IgD-negative memory B cell (primary cell): ENCODE results near the gene DKK1. TPM values are rescaled to one million over a fixed set of nuclear protein-coding genes. Genes with fewer than 3 reads are reported as not detected.

Experiments
- H3K27ac Mint-ChIP-seq, 3 donors: one replicate each; pipeline ENCODE4 v1.8.0; 2020 to 2022; ENCODE audit warnings: mild to moderate bottlenecking in 3 of 3, mixed read lengths in 3 of 3, moderate library complexity in 1 of 3
- H3K27me3 Mint-ChIP-seq: one replicate; pipeline ENCODE4 v1.8.0; 2021; ENCODE audit warnings: mixed read lengths
- H3K36me3 Mint-ChIP-seq: one replicate; pipeline ENCODE4 v1.8.0; 2020; ENCODE audit warnings: mild to moderate bottlenecking, mixed read lengths
- H3K4me1 Mint-ChIP-seq, 3 donors: one replicate each; pipeline ENCODE4 v1.8.0; 2020 to 2022; ENCODE audit warnings: mixed read lengths in 3 of 3, mild to moderate bottlenecking in 1 of 3
- H3K4me3 Mint-ChIP-seq, 4 donors: one replicate each; pipeline ENCODE4 v1.8.0; 2020 to 2022; ENCODE audit warnings: mild to moderate bottlenecking in 4 of 4, mixed read lengths in 4 of 4, moderate library complexity in 3 of 4
- H3K9me3 Mint-ChIP-seq, 3 donors: one replicate each; pipeline ENCODE4 v1.8.0; 2020 to 2021; ENCODE audit warnings: mixed read lengths in 3 of 3, mild to moderate bottlenecking in 1 of 3
- polyA plus RNA-seq: library from polyadenylated mRNA; unstranded; fragments of 300-500 nt; fragmentation: Illumina TruSeq; gene quantifications from one replicate; pipeline ENCODE4 v1.2.3, GENCODE V29; 2021

The DKK1 gene
- polyA plus RNA-seq, 1 donor from 2014 or later: not detected

DNA sequence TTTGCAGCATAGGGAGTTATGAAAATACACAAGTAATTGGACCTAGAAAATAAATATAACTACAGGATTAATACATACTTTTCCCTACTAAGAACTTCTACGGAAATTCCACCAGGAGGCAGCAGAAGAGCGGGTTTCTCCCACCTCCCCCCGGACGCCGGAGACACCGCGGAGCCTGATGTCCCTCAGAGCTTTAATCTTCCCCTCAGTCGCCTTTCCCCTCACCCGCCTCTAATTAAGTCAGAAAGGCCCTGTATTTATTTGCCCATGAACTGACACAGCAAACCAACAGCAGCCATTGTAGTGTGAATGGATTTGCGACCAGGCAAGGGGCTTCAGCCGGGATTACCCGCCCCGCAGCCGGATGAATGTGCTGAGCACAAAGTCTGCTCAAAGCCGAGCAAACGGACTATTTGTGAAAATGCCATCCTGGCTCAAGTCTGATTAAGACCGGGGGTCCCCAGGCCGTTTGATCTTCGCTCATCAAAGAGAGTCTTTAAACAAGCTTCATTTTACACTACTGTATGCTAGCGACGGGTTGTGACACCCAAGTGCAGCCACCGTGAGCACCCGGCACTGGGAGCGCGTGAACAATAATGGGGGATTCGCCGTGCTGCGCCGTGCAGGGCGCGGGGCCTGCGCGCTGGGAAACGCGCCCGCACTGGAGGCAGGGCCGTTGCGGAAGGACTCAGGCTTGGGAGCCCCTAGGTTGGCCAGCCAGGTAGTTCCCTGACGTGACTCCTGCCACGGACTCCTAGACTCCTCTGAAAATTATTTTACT lies 5.6 kb upstream of the DKK1 start:
- Mint-ChIP-seq H3K4me3 (peak overlapping the region; percentile 38 to 91 (median 78)), H3K36me3 (no peaks in the 10 kb centered on the region), H3K27me3 (peaks cover 44% of the 10 kb centered on the region), H3K27ac (no peak overlapping the region), H3K4me1 (peaks cover 4 to 10% (median 5%) of the 10 kb centered on the region in 3 donors), H3K9me3 (no peaks in the 10 kb centered on the region)

DNA sequence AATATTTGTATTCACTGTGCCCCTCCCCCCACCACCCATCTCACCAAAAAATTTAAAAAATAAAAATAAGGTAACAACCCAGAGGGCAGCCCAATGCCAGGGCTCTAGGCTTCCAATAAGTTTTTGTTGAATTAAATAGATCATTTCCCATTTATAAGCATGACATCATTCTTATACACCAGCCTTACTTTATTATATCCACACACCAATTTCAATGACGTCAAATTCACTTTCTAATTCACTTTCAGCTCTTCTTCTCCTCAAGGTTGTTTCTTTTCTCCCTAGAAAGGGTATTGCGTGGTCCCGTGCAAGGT lies 1.2 kb upstream of the DKK1 start:
- Mint-ChIP-seq H3K9me3 (no peaks in the 10 kb centered on the region), H3K27me3 (peaks cover 58% of the 10 kb centered on the region), H3K4me1 (peaks cover 4 to 10% (median 9%) of the 10 kb centered on the region in 3 donors), H3K4me3 (peak overlapping the region; percentile 22 to 93 (median 61)), H3K27ac (no peak overlapping the region), H3K36me3 (no peaks in the 10 kb centered on the region)

DNA sequence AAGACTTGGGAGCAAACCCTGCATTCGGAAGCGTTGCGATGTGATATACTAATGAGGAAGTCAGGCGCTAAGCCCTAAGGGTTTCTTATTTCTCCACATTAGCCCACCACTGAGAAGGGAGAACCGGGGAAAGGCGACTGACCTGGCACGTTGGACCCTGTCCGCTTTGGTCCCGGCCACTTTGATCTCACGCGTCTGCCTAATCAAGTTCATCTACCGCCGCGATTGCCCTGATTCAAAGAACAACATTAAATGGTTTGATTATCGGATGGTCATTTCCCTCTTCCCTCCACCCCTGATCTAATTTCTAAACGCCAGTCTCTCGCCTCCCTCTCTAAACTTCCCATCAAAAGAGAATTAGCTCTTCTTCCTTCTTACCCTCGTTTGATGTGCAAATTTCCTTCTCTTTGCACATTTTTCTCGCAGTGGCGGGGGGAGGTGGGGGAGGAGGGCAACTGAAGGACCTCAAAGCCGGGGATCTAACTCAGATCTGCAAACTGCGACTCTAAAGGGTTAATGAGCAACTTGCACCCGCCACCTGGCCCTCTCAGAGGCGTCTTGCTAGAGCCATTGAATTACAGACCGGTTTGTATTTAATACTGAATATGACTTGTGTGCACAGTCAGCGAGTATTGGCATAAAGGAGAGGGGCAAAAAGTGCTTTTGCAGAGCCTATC lies 687 bp upstream of the DKK1 start:
- H3K4me1 Mint-ChIP-seq: peaks cover 4 to 10% (median 9%) of the 10 kb centered on the region in 3 donors
- H3K4me3 Mint-ChIP-seq: peak overlapping the region; percentile 44 to 93 (median 61)
- H3K27me3 Mint-ChIP-seq: peaks cover 53% of the 10 kb centered on the region

DNA sequence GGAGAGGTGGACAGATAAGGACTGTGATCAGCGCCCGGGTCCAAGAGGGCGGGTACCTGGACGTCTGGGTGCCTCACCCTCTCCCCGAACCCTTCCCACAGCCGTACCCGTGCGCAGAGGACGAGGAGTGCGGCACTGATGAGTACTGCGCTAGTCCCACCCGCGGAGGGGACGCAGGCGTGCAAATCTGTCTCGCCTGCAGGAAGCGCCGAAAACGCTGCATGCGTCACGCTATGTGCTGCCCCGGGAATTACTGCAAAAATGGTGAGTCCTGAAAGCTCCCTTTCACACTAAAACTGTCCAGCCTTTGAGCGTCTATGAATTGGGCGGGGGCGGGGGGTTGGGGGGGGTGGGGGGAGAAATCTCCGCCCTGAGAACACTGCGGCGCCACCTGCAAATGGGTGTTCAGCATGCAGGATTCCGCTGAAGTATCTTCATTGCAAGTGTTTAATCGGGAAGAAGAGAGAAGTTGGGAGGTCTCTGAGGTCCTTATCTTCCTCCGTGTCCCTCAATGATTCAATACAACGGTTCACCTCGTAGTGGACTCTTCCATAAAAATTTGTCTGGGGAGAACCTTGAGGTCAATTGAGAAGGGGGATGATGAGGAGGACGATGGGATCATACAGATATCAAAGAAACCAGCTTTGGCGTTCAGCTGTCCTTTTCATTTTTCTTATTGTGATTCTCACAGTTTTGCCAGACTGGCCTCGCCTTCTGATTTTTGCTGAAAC lies 906 bp downstream of the DKK1 start:
- no peaks in the 10 kb centered on the region for H3K36me3 Mint-ChIP-seq
- H3K27me3 Mint-ChIP-seq: peaks cover 37% of the 10 kb centered on the region
- H3K4me1 Mint-ChIP-seq: peaks cover 4 to 10% (median 9%) of the 10 kb centered on the region in 3 donors
- H3K27ac Mint-ChIP-seq: peak overlapping the region in 1 of 3 donors; percentile 37
- no peaks in the 10 kb centered on the region for H3K9me3 Mint-ChIP-seq
- H3K4me3 Mint-ChIP-seq: peak overlapping the region; percentile 45 to 93 (median 82)

More for the DNA sequence above, 687 bp upstream of the DKK1 start:
- H3K36me3 Mint-ChIP-seq: no peaks in the 10 kb centered on the region
- no peak overlapping the region for H3K27ac Mint-ChIP-seq
- no peaks in the 10 kb centered on the region for H3K9me3 Mint-ChIP-seq

DNA sequence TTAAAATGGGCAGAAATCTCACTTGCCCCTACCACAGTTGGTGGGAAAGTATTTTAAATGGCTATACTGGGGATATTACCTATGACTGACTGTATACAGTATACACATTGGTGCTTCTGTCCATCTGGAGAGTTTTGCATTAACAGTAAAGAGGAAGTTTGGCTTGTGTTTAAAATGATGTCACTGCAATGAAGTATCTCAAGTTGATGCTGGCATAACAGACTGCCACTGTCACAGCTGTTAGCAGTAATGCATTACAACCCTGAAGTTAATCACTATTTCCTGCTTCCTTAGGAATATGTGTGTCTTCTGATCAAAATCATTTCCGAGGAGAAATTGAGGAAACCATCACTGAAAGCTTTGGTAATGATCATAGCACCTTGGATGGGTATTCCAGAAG lies 1.9 kb downstream of the DKK1 start:
- H3K36me3 Mint-ChIP-seq: no peaks in the 10 kb centered on the region
- no peak overlapping the region for H3K4me3 Mint-ChIP-seq
- H3K27ac Mint-ChIP-seq: no peak overlapping the region
- peaks cover 4 to 10% (median 9%) of the 10 kb centered on the region in 3 donors for H3K4me1 Mint-ChIP-seq
- H3K27me3 Mint-ChIP-seq: peaks cover 33% of the 10 kb centered on the region
- H3K9me3 Mint-ChIP-seq: no peaks in the 10 kb centered on the region

DNA sequence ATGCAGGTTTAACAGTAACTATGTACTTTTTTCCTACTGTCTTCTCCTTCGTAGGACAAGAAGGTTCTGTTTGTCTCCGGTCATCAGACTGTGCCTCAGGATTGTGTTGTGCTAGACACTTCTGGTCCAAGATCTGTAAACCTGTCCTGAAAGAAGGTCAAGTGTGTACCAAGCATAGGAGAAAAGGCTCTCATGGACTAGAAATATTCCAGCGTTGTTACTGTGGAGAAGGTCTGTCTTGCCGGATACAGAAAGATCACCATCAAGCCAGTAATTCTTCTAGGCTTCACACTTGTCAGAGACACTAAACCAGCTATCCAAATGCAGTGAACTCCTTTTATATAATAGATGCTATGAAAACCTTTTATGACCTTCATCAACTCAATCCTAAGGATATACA lies 2.4 kb downstream of the DKK1 start:
- Mint-ChIP-seq H3K4me1 (peaks cover 4 to 10% (median 9%) of the 10 kb centered on the region in 3 donors), H3K9me3 (no peaks in the 10 kb centered on the region), H3K27ac (no peak overlapping the region), H3K27me3 (peaks cover 30% of the 10 kb centered on the region), H3K36me3 (no peaks in the 10 kb centered on the region), H3K4me3 (no peak overlapping the region)

DNA sequence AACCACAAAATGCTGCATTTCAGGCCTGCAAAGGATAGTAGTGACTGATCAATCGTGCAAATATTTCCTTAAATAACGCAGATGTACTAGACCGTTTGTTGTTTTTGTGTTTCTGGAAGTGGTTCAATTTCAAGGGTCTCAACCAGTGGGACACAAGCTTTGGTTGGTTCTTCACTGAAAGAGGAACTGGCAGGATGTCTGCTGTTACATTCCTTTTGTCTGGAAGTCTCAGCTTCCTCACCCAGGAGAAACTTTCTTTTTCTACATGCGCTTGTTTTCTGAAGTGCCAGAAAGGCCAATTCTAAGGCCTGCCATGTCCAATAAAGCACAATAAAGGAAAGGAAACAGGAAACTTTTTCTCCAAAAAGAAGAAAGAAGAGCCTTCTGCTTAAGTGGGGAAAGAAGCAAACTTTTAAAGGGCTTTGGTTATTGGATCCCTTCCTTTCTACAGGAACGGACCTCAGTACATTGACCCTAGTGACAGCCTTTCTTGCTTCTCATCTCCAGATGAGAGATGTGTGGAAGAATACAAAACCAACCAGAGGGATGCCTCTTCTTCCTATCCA lies 4.1 kb downstream of the DKK1 start:
- Mint-ChIP-seq H3K9me3 (no peaks in the 10 kb centered on the region), H3K4me3 (no peak overlapping the region), H3K27ac (peak overlapping the region in 1 of 3 donors; percentile 31), H3K27me3 (peaks cover 18% of the 10 kb centered on the region), H3K4me1 (peaks cover under 1 to 6% (median 2%) of the 10 kb centered on the region in 3 donors), H3K36me3 (no peaks in the 10 kb centered on the region)

DNA sequence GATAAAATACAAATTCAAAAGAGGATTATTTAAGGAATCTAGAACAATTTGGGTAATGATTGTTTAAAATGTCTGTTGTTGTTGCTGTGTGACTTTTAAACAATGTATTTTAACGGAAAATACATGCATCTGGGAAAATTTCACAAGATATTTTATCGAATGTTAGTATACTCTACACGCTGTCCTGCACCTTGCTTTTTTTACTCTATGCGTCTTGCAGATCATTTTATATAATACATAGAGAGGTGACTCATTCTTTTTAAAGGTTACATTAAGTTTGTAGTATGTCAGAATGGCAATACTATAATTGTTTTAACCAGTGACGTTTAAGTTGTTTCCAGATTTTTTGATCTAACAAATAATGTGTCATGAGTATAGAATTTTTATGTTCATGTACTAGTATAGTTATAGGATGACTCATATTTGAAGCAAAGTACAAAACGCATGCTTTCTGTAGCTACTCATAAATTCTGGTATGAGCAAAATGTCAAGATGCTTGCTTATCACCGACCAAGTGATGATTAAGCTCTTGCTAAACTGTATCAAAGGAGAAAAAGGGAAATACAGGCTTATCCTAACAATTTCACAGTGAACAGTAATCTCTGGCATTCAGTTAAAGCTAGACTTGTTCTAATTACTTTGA lies 4.9 kb downstream of the DKK1 start:
- peaks cover 13% of the 10 kb centered on the region for H3K27me3 Mint-ChIP-seq

DNA sequence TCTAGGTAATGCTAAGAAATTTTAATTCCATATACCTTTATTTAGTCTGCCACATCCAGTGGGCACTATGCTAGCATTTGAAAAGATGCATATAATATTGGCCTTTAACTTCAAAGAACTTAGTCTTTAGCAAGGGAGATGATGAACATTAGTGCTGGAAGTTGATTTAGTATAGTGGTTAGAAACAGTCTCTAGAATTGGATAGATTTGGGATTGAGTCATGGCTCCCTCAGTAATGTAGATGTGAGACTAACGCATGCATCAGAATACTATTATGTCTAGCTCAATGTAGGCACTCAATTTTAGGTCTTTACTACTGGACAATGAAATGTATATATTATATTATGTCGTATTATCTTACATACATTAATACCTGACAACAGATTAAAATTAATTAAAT lies 5.8 kb downstream of the DKK1 start:
- H3K4me1 Mint-ChIP-seq: no peaks in the 10 kb centered on the region

More for the DNA sequence above, 4.9 kb downstream of the DKK1 start:
- no peaks in the 10 kb centered on the region for H3K4me1 Mint-ChIP-seq
- H3K27ac Mint-ChIP-seq: no peak overlapping the region
- no peaks in the 10 kb centered on the region for H3K36me3 Mint-ChIP-seq
- no peak overlapping the region for H3K4me3 Mint-ChIP-seq
- H3K9me3 Mint-ChIP-seq: no peaks in the 10 kb centered on the region

DNA sequence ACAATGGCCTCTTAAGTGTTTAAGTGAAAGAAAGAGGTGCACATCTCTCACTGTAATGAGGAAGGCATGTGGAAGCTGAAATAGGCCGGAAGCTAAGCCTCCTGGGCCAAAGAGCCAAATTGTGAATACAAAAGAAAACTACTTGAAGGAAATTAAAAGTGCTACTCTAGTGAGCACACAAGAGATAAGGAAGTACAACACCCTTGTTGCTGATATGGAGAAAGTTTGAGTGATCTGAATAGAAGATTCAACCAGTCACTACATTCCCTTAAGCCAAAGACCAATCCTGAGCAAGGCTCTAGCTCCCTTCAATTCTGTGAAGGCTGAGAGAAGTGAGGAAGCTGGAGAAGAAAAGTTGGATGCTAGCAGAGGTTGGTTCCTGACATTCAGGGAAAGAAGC lies 8.2 kb downstream of the DKK1 start:
- no peak overlapping the region for H3K27ac Mint-ChIP-seq
- no peak overlapping the region for H3K4me3 Mint-ChIP-seq
- H3K27me3 Mint-ChIP-seq: no peaks in the 10 kb centered on the region
- H3K36me3 Mint-ChIP-seq: no peaks in the 10 kb centered on the region
- peaks cover 0 to 6% (median 0%) of the 10 kb centered on the region in 3 donors for H3K9me3 Mint-ChIP-seq
- H3K4me1 Mint-ChIP-seq: no peaks in the 10 kb centered on the region

More for the DNA sequence above, 5.8 kb downstream of the DKK1 start:
- Mint-ChIP-seq H3K9me3 (no peaks in the 10 kb centered on the region), H3K27ac (no peak overlapping the region), H3K36me3 (no peaks in the 10 kb centered on the region), H3K4me3 (no peak overlapping the region), H3K27me3 (peaks cover 4% of the 10 kb centered on the region)

DNA sequence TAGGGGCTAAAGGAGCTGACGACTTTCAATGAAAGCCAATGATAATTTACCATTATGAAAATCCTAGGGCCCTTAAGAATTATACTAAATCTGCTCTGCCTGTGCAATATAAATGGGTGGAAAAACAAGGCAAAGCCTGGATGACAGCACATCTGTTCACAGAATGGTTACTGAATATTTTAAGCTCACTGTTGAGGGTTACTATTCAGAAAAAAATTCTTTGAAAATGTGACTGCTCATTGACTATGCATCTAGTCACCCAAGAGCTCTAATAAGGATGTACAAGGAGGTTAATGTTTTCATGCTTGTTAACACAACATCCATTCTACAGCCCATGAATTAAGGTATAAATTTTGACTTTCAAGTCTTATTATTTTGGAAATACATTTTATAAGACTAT lies 8.9 kb downstream of the DKK1 start:
- H3K36me3 Mint-ChIP-seq: no peaks in the 10 kb centered on the region
- H3K4me1 Mint-ChIP-seq: no peaks in the 10 kb centered on the region
- H3K27me3 Mint-ChIP-seq: no peaks in the 10 kb centered on the region
- H3K27ac Mint-ChIP-seq: no peak overlapping the region
- no peak overlapping the region for H3K4me3 Mint-ChIP-seq
- H3K9me3 Mint-ChIP-seq: peaks cover 0 to 6% (median 0%) of the 10 kb centered on the region in 3 donors

DNA sequence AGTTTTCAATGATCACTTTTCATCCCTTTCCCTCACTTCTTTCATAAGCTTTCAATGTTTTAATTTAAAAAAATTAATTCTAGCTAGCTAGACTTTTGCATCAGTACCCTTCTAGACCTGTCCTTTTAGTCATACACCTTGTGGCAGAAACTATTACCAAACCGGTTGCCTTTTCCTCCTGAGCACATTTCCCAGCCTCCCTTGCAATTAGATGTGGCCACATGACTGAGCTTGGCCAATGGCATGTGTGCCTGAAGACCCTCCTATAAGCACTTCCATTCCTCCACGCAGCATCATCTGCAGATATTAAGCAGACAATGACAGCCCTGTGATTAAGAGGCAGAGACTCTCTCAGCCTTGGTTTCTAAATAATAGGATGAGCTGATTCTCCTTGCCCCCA lies 12.3 kb downstream of the DKK1 start:
- H3K4me1 Mint-ChIP-seq: no peaks in the 10 kb centered on the region
- peaks cover 0 to 6% (median 0%) of the 10 kb centered on the region in 3 donors for H3K9me3 Mint-ChIP-seq
- H3K27me3 Mint-ChIP-seq: no peaks in the 10 kb centered on the region
- no peaks in the 10 kb centered on the region for H3K36me3 Mint-ChIP-seq
- H3K27ac Mint-ChIP-seq: no peak overlapping the region
- H3K4me3 Mint-ChIP-seq: no peak overlapping the region

DNA sequence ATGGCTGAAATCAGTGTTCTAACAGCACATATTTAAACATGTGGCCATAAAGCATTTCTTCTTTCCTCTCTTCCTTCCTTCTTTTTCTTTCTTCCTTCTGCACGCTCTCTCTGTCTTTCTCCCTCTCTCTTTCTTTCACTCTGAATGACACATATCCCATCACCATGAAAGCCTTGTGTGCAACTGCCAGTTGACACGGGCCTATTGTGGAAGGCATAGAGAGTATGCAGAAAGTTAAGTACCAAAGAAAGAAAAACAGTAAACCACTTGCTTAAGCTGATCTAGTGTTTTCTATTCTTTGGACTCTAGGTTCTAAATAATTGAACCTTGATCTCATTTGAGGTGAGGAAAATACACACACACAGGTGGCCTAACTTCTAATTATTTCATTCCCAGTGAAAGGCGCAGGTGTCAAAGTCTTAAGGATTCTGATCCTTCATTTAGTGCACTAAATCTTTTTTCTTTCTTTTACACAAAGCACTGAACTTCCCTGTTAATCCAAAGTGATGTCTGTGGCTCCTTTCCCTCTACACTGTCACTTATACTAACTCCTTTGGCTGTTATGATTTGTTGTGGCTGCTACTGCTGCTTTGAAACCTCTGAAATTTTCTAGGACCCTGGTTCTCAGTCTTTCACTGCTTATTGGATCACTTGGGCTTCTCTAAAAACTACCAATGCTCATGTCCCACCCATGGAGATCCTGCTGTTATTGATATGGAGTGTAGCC lies 17.7 kb downstream of the DKK1 start:
- Mint-ChIP-seq H3K9me3 (peaks cover 0 to 1% (median 0%) of the 10 kb centered on the region in 3 donors), H3K27me3 (no peaks in the 10 kb centered on the region), H3K4me3 (no peak overlapping the region), H3K27ac (peak overlapping the region in 1 of 3 donors; percentile 73), H3K36me3 (no peaks in the 10 kb centered on the region), H3K4me1 (no peaks in the 10 kb centered on the region)

DNA sequence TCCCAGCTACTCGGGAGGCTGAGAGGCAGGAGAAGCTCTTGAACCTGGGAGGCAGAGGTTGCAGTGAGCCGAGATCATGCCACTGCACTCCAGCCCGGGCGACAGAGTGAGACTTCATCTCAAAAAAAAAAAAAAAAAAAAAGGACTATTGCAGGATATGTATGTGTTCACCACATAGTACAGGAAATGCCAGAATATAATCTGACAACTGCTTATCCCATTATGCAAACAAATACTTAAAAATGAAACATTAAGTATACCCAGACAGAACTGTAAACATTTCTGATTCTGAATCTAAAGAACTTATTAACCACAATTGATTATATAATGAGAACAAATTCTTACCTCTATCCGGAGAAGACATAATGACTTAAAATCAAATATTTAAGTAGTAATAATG lies 18.7 kb downstream of the DKK1 start:
- Mint-ChIP-seq H3K9me3 (peaks cover 0 to 1% (median 0%) of the 10 kb centered on the region in 3 donors), H3K36me3 (no peaks in the 10 kb centered on the region), H3K4me3 (no peak overlapping the region)

More for the DNA sequence above, 18.7 kb downstream of the DKK1 start:
- H3K27me3 Mint-ChIP-seq: peaks cover under 1% of the 10 kb centered on the region
- peak overlapping the region in 1 of 3 donors; percentile 12 for H3K27ac Mint-ChIP-seq
- H3K4me1 Mint-ChIP-seq: no peaks in the 10 kb centered on the region
